Measurements from ENCODE around the gene C21orf91. TPM values are rescaled to one million over a fixed set of nuclear protein-coding genes. Genes with fewer than 3 reads are reported as not detected.
A peak's percentile ranks its signal among the peaks of the same experiment; 100 is the strongest.

The C21orf91 gene
- total RNA-seq, 6 donors from 2014 or later, result 2.2 to 18.3 (median 15.4) TPM

GRCh38 chr21:17784604-17785402 is 34.4 kb downstream of the C21orf91 start:
- Histone ChIP-seq H3K4me1 (peaks cover 3 to 12% (median 11%) of the 10 kb centered on the region in 4 donors), H3K9me3 (no peaks in the 10 kb centered on the region), H3K36me3 (peaks cover 0 to 17% (median 10%) of the 10 kb centered on the region in 4 donors), H3K4me3 (no peak overlapping the region), H3K27me3 (no peaks in the 10 kb centered on the region), H3K27ac (peak overlapping the region; percentile 36 to 70 (median 58))
- peak in 1 of 2 donors; percentile 31 for ATAC-seq (ENCODE audit: low FRiP score in 2 of 2)
- WGBS, 2 donors, result 73 to 78% methylated on average over 6 of the region's 6 CpGs
- no peak for DNase-seq
- TF ChIP-seq POLR2AphosphoS5 (IDR thresholded peaks at IDR 0.05) (no peak), EP300 (IDR thresholded peaks at IDR 0.05) (no peak), POLR2A (IDR thresholded peaks at IDR 0.05) (no peak), CTCF (IDR thresholded peaks at IDR 0.05) (no peak)

GRCh38 chr21:17784180-17784598 is 35.0 kb downstream of the C21orf91 start:
- Histone ChIP-seq H3K9me3 (no peaks in the 10 kb centered on the region), H3K27ac (peak overlapping the region; percentile 36 to 70 (median 58)), H3K27me3 (no peaks in the 10 kb centered on the region), H3K4me3 (no peak overlapping the region), H3K36me3 (peaks cover 0 to 17% (median 10%) of the 10 kb centered on the region in 4 donors), H3K4me1 (peaks cover 3 to 19% (median 11%) of the 10 kb centered on the region in 4 donors)
- 52 to 57% methylated on average over 5 of the region's 5 CpGs for WGBS, 2 donors
- ATAC-seq (ENCODE audit: low FRiP score in 2 of 2), result peak in 1 of 2 donors; percentile 65
- no peak for TF ChIP-seq CTCF (IDR thresholded peaks at IDR 0.05)
- TF ChIP-seq EP300 (IDR thresholded peaks at IDR 0.05), result no peak
- no peak for DNase-seq

- Histone ChIP-seq H3K27ac (peak overlapping the region; percentile 36 to 70 (median 58)), H3K27me3 (no peaks in the 10 kb centered on the region), H3K36me3 (peaks cover 0 to 17% (median 10%) of the 10 kb centered on the region in 4 donors), H3K4me1 (peaks cover 3 to 22% (median 10%) of the 10 kb centered on the region in 4 donors), H3K9me3 (no peaks in the 10 kb centered on the region), H3K4me3 (no peak overlapping the region)
- DNase-seq, result no peak
- WGBS, 2 donors, result 81% methylated on average over 2 of the region's 2 CpGs
- peak in 1 of 2 donors; percentile 31 for ATAC-seq (ENCODE audit: low FRiP score in 2 of 2)
- TF ChIP-seq EP300 (IDR thresholded peaks at IDR 0.05), result no peak
- TF ChIP-seq POLR2A (IDR thresholded peaks at IDR 0.05), result no peak
Measured at GRCh38 chr21:17783481-17784179, 35.5 kb downstream of the C21orf91 start.

GRCh38 chr21:17783003-17783402 is 36.2 kb downstream of the C21orf91 start:
- DNase-seq (no peak), ATAC-seq (ENCODE audit: low FRiP score in 2 of 2) (no peak)
- Histone ChIP-seq H3K4me3 (no peak overlapping the region), H3K9me3 (no peaks in the 10 kb centered on the region), H3K36me3 (peaks cover 0 to 17% (median 10%) of the 10 kb centered on the region in 4 donors), H3K27me3 (no peaks in the 10 kb centered on the region), H3K27ac (peak overlapping the region in 2 of 4 donors; percentile 54 to 70), H3K4me1 (peaks cover 3 to 22% (median 10%) of the 10 kb centered on the region in 4 donors)
- 89 to 91% methylated on average over 3 of the region's 3 CpGs for WGBS, 2 donors
- no peak for TF ChIP-seq EP300 (IDR thresholded peaks at IDR 0.05)

- WGBS, 2 donors, result 86 to 94% methylated on average over 1 of the region's 1 CpG
- Histone ChIP-seq H3K4me3 (no peak overlapping the region), H3K36me3 (peaks cover 0 to 17% (median 10%) of the 10 kb centered on the region in 4 donors), H3K27ac (no peak overlapping the region), H3K4me1 (peaks cover 3 to 22% (median 10%) of the 10 kb centered on the region in 4 donors), H3K27me3 (no peaks in the 10 kb centered on the region), H3K9me3 (no peaks in the 10 kb centered on the region)
- DNase-seq (no peak), ATAC-seq (ENCODE audit: low FRiP score in 2 of 2) (no peak)
- no peak for TF ChIP-seq POLR2A (IDR thresholded peaks at IDR 0.05)
- no peak for TF ChIP-seq CTCF (IDR thresholded peaks at IDR 0.05)
- no peak for TF ChIP-seq POLR2AphosphoS5 (IDR thresholded peaks at IDR 0.05)
- no peak for TF ChIP-seq EP300 (IDR thresholded peaks at IDR 0.05)
Measured at GRCh38 chr21:17782051-17782450, 37.1 kb downstream of the C21orf91 start.

All from upper lobe of left lung (tissue), 6 donors.